Neural cell (in vitro differentiated cells): ENCODE measurements around the gene SKA2.

ENCODE experiments used
- CTCF ChIP-seq: fragments of 450-650 bp; IDR thresholded peaks from 2 replicates; pipeline ENCODE4 v1.5.1; 2014; ENCODE audit warnings: antibody characterized with exemption, mild to moderate bottlenecking, moderate library complexity; ENCODE audit not compliant: poor library complexity, severe bottlenecking
- EP300 ChIP-seq: fragments of 450-650 bp; conservative IDR thresholded peaks from 2 replicates; pipeline ENCODE4 v1.6.1; 2014; ENCODE audit warnings: antibody characterized with exemption, mild to moderate bottlenecking, moderate library complexity; ENCODE audit not compliant: poor library complexity, severe bottlenecking
- EZH2 ChIP-seq: fragments of 200-600, 300-800 bp; shearing (Covaris generic), sonication (generic); IDR thresholded peaks from 2 replicates; pipeline ENCODE4 v1.6.1; 2014; ENCODE audit warnings: antibody characterized with exemption, low read length, borderline replicate concordance, mild to moderate bottlenecking; ENCODE audit not compliant: insufficient read depth, poor library complexity, severe bottlenecking
- MXI1 ChIP-seq: fragments of 450-650 bp; conservative IDR thresholded peaks from 2 replicates; pipeline ENCODE4 v1.6.1; 2014; ENCODE audit warnings: antibody characterized with exemption, mild to moderate bottlenecking; ENCODE audit not compliant: poor library complexity, severe bottlenecking
- POLR2AphosphoS5 ChIP-seq: IDR thresholded peaks from 2 replicates; pipeline ENCODE4 v1.6.1; 2012
- RAD21 ChIP-seq: fragments of 450-650 bp; conservative IDR thresholded peaks from 2 replicates; pipeline ENCODE4 v1.6.1; 2014; ENCODE audit warnings: antibody characterized with exemption, mild to moderate bottlenecking, moderate library complexity
- SMC3 ChIP-seq: fragments of 450-650 bp; conservative IDR thresholded peaks from 2 replicates; pipeline ENCODE4 v1.6.1; 2014; ENCODE audit warnings: antibody characterized with exemption, mild to moderate bottlenecking, moderate library complexity; ENCODE audit not compliant: poor library complexity
- TAF1 ChIP-seq: IDR thresholded peaks from 2 replicates; pipeline ENCODE4 v1.6.1; 2012; ENCODE audit warnings: low read depth

- TF ChIP-seq CTCF (no peak), EZH2 (no peak), RAD21 (no peak), EP300 (no peak), TAF1 (no peak), MXI1 (no peak), POLR2AphosphoS5 (no peak), SMC3 (no peak)
Measured at GRCh38 chr17:59073972-59074371, 81.0 kb downstream of the SKA2 start.
